Mesothelial cell of epicardium (in vitro differentiated cells): ENCODE data around the gene MDGA2. TPM values are rescaled to one million over a fixed set of nuclear protein-coding genes. Genes with fewer than 3 reads are reported as not detected.
"Not testable (repeated sequence)": the region's sequence is repeated elsewhere in the genome, so short reads cannot be mapped to it uniquely, and the experiment has no call there.

Experiments
- DNase-seq, 2 experiments: peaks; one replicate each; pipeline ENCODE4 v3.0.0; 2021; ENCODE audit warnings: low spot score in 2 of 2; ENCODE audit not compliant: unreplicated experiment in 2 of 2
- H3K27ac Mint-ChIP-seq: 2 replicates; pipeline ENCODE4 v1.8.0; 2021; ENCODE audit warnings: mixed read lengths
- H3K27me3 Mint-ChIP-seq: 2 replicates; pipeline ENCODE4 v1.8.0; 2021; ENCODE audit warnings: low read depth, mixed read lengths
- H3K36me3 Mint-ChIP-seq: 2 replicates; pipeline ENCODE4 v1.8.0; 2021; ENCODE audit warnings: mixed read lengths
- H3K4me1 Mint-ChIP-seq: 2 replicates; pipeline ENCODE4 v1.8.0; 2021; ENCODE audit warnings: mixed read lengths
- H3K4me3 Mint-ChIP-seq: 2 replicates; pipeline ENCODE4 v1.8.0; 2021; ENCODE audit warnings: mild to moderate bottlenecking, moderate library complexity, mixed read lengths
- H3K9me3 Mint-ChIP-seq: 2 replicates; pipeline ENCODE4 v1.8.0; 2021; ENCODE audit warnings: mixed read lengths
- total RNA-seq: library from RNA; stranded (reverse); gene quantifications from 3 replicates; pipeline ENCODE4 v1.2.1, GENCODE V29; 2021
- TF ChIP-seq, protein P1 (sequence below): fragments of 200-600 bp; sonication (generic); IDR thresholded peaks from one replicate; pipeline ENCODE4 v1.5.0; 2021; ENCODE audit warnings: antibody characterized with exemption; ENCODE audit not compliant: unreplicated experiment

MDGA2 gene
- total RNA-seq, 1 donor from 2014 or later: 0.27 TPM

DNA sequence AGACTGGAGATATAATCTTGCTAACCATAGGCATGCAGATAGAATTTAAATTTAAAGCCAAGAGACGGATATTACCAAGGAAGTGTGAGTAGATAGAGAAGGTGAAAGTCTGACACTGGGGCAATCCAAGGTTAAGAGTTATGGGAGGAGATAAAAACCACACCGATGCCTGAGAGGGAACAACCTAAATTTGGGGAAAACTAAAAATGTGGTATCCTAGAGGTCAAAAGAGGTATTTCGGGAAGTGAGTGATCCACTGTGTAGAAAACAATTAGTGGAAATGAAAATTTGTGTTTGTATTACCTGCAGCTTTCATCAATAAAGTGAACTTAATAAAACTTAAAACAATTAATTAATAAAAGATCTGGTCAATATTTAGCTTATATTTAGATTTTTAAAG lies 754.9 kb downstream of the MDGA2 start:
- Mint-ChIP-seq H3K27me3 (no peaks in the 10 kb centered on the region), H3K36me3 (no peaks in the 10 kb centered on the region)

DNA sequence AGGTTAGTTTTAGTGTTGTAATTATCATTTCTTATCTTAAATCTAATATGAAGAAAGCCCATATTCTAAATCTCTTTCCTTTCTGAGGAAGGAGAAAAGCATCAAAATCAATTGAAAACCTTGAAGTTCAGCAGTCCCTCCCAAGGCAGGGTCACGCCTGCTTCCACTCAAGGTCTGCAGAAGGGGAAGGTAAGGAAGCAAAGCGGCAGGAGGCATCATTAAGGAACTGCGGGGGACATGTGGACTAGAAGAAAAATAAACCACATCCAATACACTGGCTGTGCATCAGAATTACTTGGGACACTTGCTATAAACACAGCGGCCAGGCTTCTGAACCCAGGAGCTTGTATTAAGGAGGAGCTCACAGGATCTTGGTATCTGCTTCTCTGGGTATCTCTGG lies 759.9 kb downstream of the MDGA2 start:
- H3K27me3 Mint-ChIP-seq, H3K27ac Mint-ChIP-seq, H3K4me1 Mint-ChIP-seq, H3K4me3 Mint-ChIP-seq, DNase-seq, H3K9me3 Mint-ChIP-seq, H3K36me3 Mint-ChIP-seq: not testable (repeated sequence)

More for the DNA sequence above, 754.9 kb downstream of the MDGA2 start:
- no peak overlapping the region for H3K27ac Mint-ChIP-seq
- H3K9me3 Mint-ChIP-seq: no peaks in the 10 kb centered on the region
- no peak for DNase-seq
- no peak overlapping the region for H3K4me3 Mint-ChIP-seq
- peaks cover 11% of the 10 kb centered on the region for H3K4me1 Mint-ChIP-seq
- TF ChIP-seq, protein P1, sequence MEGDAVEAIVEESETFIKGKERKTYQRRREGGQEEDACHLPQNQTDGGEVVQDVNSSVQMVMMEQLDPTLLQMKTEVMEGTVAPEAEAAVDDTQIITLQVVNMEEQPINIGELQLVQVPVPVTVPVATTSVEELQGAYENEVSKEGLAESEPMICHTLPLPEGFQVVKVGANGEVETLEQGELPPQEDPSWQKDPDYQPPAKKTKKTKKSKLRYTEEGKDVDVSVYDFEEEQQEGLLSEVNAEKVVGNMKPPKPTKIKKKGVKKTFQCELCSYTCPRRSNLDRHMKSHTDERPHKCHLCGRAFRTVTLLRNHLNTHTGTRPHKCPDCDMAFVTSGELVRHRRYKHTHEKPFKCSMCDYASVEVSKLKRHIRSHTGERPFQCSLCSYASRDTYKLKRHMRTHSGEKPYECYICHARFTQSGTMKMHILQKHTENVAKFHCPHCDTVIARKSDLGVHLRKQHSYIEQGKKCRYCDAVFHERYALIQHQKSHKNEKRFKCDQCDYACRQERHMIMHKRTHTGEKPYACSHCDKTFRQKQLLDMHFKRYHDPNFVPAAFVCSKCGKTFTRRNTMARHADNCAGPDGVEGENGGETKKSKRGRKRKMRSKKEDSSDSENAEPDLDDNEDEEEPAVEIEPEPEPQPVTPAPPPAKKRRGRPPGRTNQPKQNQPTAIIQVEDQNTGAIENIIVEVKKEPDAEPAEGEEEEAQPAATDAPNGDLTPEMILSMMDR: peak; percentile 73

DNA sequence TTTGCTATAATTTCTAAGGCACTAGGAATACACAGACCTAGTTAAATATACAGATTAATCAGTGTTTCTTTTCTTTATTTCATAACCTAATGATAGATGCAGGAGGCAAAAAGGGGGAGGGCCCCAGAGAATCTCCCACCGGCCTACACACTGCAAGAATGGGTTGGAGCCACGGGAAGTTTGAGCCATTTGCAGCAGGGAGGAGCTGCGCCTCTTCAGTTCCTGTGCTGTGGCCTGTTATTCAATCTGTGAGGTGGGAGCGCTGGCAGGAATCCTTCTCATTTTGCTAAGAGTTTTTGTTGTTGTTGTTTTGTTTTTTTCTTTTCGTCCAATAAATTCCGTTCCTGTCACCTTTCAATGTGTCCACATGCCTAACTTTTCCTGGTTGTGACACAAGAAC lies 772.6 kb downstream of the MDGA2 start:
- peaks cover 2% of the 10 kb centered on the region for H3K27me3 Mint-ChIP-seq
- H3K9me3 Mint-ChIP-seq: no peaks in the 10 kb centered on the region
- H3K4me1 Mint-ChIP-seq: peaks cover 14% of the 10 kb centered on the region
- no peak overlapping the region for H3K4me3 Mint-ChIP-seq
- H3K27ac Mint-ChIP-seq: no peak overlapping the region
- TF ChIP-seq, protein P1: no peak
- no peak for DNase-seq
- H3K36me3 Mint-ChIP-seq: no peaks in the 10 kb centered on the region

DNA sequence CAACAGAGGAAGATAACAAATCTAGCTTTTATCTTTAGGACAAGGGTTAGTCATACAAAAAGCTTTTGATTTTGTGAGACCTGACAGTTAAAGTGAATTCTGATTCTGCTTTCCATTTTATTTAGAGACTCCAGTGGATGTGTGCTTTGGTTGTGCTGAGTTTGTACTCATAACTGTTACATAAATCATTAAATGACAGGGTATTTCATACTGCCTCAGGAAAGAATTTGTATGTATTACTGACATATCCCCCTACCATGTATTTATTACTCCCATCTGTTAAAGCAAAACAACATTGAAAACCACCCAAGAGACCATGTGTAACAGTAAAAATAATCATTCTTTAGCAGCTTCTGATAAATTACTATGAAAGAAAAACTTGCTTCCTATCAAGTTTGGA lies 780.9 kb downstream of the MDGA2 start:
- no peaks in the 10 kb centered on the region for H3K27me3 Mint-ChIP-seq
- TF ChIP-seq, protein P1: no peak
- H3K27ac Mint-ChIP-seq: no peak overlapping the region
- no peak for DNase-seq
- no peak overlapping the region for H3K4me3 Mint-ChIP-seq
- peaks cover 18% of the 10 kb centered on the region for H3K4me1 Mint-ChIP-seq
- H3K9me3 Mint-ChIP-seq: no peaks in the 10 kb centered on the region
- no peaks in the 10 kb centered on the region for H3K36me3 Mint-ChIP-seq

DNA sequence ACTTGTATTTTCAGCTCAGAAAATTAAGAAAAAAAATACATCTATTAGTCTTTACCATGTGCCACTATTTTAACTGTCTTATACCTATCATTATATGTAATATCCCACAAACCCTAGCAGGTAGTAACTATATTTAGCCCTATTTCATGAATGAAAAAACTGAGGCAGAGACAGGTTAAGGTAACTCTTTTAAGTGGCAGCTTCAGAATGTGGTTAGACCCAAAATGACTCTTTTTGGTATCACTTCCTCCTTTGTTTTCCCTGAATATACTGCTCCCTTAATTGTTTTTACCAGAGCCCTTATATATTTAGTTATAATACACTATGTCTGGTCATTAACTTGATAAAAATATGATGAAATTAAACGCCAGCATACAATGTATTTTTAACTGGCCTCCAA lies 788.3 kb downstream of the MDGA2 start:
- TF ChIP-seq, protein P1: no peak
- Mint-ChIP-seq H3K4me3 (no peak overlapping the region), H3K4me1 (no peaks in the 10 kb centered on the region), H3K27ac (no peak overlapping the region), H3K9me3 (no peaks in the 10 kb centered on the region), H3K27me3 (no peaks in the 10 kb centered on the region), H3K36me3 (no peaks in the 10 kb centered on the region)
- DNase-seq: no peak

DNA sequence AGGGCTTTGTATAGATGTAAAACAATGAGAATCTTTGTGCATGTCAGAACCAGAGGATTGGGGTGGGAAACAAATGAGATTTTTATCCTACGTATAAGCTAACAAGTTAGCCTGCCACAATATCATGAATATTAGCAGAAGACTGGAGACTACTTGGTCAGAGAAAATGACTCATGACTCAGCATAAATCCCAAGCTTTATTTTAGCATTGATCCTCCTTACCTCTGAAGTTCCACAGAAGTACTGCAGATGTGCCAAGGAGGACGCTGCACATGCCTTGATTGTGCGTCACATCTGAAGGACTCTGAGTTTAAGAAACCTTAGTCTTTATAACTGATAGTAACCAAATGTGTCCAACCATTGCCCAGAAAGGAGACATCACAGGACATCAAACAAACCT lies 789.8 kb downstream of the MDGA2 start:
- no peaks in the 10 kb centered on the region for H3K4me1 Mint-ChIP-seq
- no peaks in the 10 kb centered on the region for H3K27me3 Mint-ChIP-seq
- TF ChIP-seq, protein P1: no peak
- H3K9me3 Mint-ChIP-seq: no peaks in the 10 kb centered on the region
- no peak overlapping the region for H3K4me3 Mint-ChIP-seq
- no peaks in the 10 kb centered on the region for H3K36me3 Mint-ChIP-seq
- no peak for DNase-seq
- no peak overlapping the region for H3K27ac Mint-ChIP-seq
